HepG2 (cell line): ENCODE measurements around the gene ZNF48. TPM values are rescaled to one million over a fixed set of nuclear protein-coding genes. Genes with fewer than 3 reads are reported as not detected.

Source experiments
- HNF1B ChIP-seq: sonication (generic); formaldehyde crosslinking; IDR thresholded peaks from 2 replicates; pipeline ENCODE4 v1.5.1; 2020; ENCODE audit warnings: mild to moderate bottlenecking, moderate library complexity, missing genetic modification reagents
- KDM4B ChIP-seq: sonication (generic); formaldehyde crosslinking; IDR thresholded peaks from 2 replicates; pipeline ENCODE4 v1.4.0; 2020; ENCODE audit warnings: missing genetic modification reagents
- MAFF ChIP-seq: IDR thresholded peaks from 2 replicates; pipeline ENCODE4 v1.6.1; 2011; ENCODE audit warnings: low read depth, low read length, improper control_type of control experiment
- MIER2 ChIP-seq: IDR thresholded peaks from 2 replicates; pipeline ENCODE4 v1.6.1; 2016; ENCODE audit warnings: missing biosample characterization, missing genetic modification reagents
- POLR2A ChIP-seq, 2 experiments: IDR thresholded peaks; 2 replicates each; pipeline ENCODE4 v1.6.1; 2011; ENCODE audit warnings: low read depth in 2 of 2, low read length in 2 of 2, mild to moderate bottlenecking in 1 of 2, moderate library complexity in 1 of 2; ENCODE audit not compliant: insufficient read depth in 1 of 2
- POLR2G ChIP-seq: fragments of 200-400 bp; formaldehyde crosslinking; IDR thresholded peaks from 2 replicates; pipeline ENCODE4 v1.6.1; 2018; ENCODE audit warnings: mild to moderate bottlenecking, low read depth, low read length, moderate library complexity
- ZNF180 ChIP-seq: sonication (generic); formaldehyde crosslinking; IDR thresholded peaks from 2 replicates; pipeline ENCODE4 v1.4.0; 2020; ENCODE audit warnings: low read depth, missing genetic modification reagents, borderline replicate concordance
- ZNF383 ChIP-seq: sonication (generic); formaldehyde crosslinking; IDR thresholded peaks from 2 replicates; pipeline ENCODE4 v1.4.0; 2020; ENCODE audit warnings: missing genetic modification reagents, mild to moderate bottlenecking, borderline replicate concordance
- ZNF589 ChIP-seq: sonication (generic); formaldehyde crosslinking; conservative IDR thresholded peaks from 2 replicates; pipeline ENCODE4 v1.8.0; 2022; ENCODE audit warnings: mild to moderate bottlenecking, moderate library complexity, missing genetic modification reagents
- ZNF687 ChIP-seq: sonication (generic); formaldehyde crosslinking; IDR thresholded peaks from 2 replicates; pipeline ENCODE4 v1.5.1; 2020; ENCODE audit warnings: mild to moderate bottlenecking, missing genetic modification reagents, moderate library complexity
- polyA plus RNA-seq, 8 experiments: library from polyadenylated mRNA; depleted of rRNA in 3 of 8; stranded (reverse) in 7 of 8; unstranded in 1 of 8; fragments of >200 nt; fragmentation: Illumina TruSeq in 4 of 8; extraction: Trizol in 4 of 8; gene quantifications; 2 replicates each; pipeline versions ENCODE4 v1.2.1 to v1.2.3, GENCODE V29; 2011 to 2016; ENCODE audit warnings: low read depth in 4 of 8, missing spikeins in 1 of 8, mixed read lengths in 1 of 8; ENCODE audit not compliant: insufficient read depth in 1 of 8
- total RNA-seq, 5 experiments: library from RNA; depleted of rRNA; stranded (reverse); fragments of >200 nt; fragmentation: Illumina TruSeq; extraction: Trizol; gene quantifications; 2 replicates each; pipeline ENCODE4 v1.2.3, GENCODE V29; 2016; ENCODE audit warnings: low read depth in 1 of 5
- TF ChIP-seq, protein P1 (sequence below), 2 experiments: IDR thresholded peaks; 2 replicates each; pipeline ENCODE4 v1.6.1; 2011 to 2012; ENCODE audit warnings: low read length in 2 of 2, borderline replicate concordance in 1 of 2, low read depth in 1 of 2, mild to moderate bottlenecking in 1 of 2, moderate library complexity in 1 of 2
- TF ChIP-seq, protein P2 (sequence below): sonication (generic); formaldehyde crosslinking; IDR thresholded peaks from 2 replicates; pipeline ENCODE4 v1.5.0; 2020; ENCODE audit warnings: mild to moderate bottlenecking, missing genetic modification reagents
- TF ChIP-seq, protein P3 (sequence below): sonication (generic); formaldehyde crosslinking; IDR thresholded peaks from 2 replicates; pipeline ENCODE4 v1.5.0; 2020; ENCODE audit warnings: mild to moderate bottlenecking, missing genetic modification reagents

ZNF48 gene
- total and polyA plus RNA-seq, 2 of the 13 experiments (the other 11 are each of a cell fraction or from before 2014, with no cell fraction given) = 9.9 to 12.3 TPM

DNA sequence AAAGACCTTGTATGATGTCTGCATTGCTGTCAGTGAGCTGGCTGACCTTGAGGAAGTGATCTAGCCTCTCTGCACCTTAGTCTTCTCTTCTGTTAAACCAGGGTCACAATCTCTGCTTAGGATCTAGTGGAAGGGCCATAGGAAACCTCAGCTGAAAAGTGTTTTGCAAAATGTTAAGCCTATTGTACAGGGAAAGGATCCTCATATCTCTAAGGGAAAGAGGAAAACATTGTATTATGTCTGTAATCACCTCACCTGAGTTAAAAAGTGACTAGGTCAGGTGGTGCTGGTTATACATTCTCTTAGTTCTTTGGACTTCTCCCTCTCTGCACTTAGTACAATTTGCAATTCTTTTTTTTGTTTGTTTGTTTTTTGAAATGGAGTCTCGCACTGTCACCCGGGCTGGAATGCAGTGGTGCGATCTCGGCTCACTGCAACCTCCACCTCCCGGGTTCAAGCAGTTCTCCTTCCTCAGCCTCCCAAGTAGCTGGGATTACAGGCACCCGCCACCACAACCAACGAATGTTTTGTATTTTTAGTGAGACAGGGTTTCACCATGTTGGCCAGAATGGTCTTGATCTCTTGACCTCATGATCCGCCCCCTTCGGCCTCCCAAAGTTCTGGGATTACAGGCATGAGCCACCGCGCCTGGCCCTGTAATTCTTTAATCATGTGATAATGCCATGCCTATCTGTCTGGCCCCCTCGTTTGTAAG is 52.4 kb downstream of the ZNF48 start (continued):
- TF ChIP-seq HNF1B (CRISPR knock-in tag) = peak; percentile 96
- no peak for TF ChIP-seq ZNF383 (CRISPR knock-in tag)
- TF ChIP-seq, protein P1, sequence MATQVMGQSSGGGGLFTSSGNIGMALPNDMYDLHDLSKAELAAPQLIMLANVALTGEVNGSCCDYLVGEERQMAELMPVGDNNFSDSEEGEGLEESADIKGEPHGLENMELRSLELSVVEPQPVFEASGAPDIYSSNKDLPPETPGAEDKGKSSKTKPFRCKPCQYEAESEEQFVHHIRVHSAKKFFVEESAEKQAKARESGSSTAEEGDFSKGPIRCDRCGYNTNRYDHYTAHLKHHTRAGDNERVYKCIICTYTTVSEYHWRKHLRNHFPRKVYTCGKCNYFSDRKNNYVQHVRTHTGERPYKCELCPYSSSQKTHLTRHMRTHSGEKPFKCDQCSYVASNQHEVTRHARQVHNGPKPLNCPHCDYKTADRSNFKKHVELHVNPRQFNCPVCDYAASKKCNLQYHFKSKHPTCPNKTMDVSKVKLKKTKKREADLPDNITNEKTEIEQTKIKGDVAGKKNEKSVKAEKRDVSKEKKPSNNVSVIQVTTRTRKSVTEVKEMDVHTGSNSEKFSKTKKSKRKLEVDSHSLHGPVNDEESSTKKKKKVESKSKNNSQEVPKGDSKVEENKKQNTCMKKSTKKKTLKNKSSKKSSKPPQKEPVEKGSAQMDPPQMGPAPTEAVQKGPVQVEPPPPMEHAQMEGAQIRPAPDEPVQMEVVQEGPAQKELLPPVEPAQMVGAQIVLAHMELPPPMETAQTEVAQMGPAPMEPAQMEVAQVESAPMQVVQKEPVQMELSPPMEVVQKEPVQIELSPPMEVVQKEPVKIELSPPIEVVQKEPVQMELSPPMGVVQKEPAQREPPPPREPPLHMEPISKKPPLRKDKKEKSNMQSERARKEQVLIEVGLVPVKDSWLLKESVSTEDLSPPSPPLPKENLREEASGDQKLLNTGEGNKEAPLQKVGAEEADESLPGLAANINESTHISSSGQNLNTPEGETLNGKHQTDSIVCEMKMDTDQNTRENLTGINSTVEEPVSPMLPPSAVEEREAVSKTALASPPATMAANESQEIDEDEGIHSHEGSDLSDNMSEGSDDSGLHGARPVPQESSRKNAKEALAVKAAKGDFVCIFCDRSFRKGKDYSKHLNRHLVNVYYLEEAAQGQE (IDR thresholded peaks at IDR 0.05; ENCODE audit: borderline replicate concordance in 1 of 2, low read depth in 1 of 2, low read length in 2 of 2) = 0 out of 4 replicates have a peak, but pooled peaks of 1 of the 2 experiments have one; percentile 17
- no peak for TF ChIP-seq ZNF180 (CRISPR knock-in tag)
- peak; percentile 37 to 64; a peak in 3 of 4 replicates for TF ChIP-seq POLR2A (IDR thresholded peaks at IDR 0.05; ENCODE audit: insufficient read depth in 1 of 2, low read depth in 2 of 2, low read length in 2 of 2)
- TF ChIP-seq ZNF589 (CRISPR knock-in tag) = peak; percentile 56; the same call in 1 of the 2 replicates
- 0 out of 2 replicates have a peak, but pooled peaks have one; percentile 2 for TF ChIP-seq MAFF
- TF ChIP-seq, protein P2, sequence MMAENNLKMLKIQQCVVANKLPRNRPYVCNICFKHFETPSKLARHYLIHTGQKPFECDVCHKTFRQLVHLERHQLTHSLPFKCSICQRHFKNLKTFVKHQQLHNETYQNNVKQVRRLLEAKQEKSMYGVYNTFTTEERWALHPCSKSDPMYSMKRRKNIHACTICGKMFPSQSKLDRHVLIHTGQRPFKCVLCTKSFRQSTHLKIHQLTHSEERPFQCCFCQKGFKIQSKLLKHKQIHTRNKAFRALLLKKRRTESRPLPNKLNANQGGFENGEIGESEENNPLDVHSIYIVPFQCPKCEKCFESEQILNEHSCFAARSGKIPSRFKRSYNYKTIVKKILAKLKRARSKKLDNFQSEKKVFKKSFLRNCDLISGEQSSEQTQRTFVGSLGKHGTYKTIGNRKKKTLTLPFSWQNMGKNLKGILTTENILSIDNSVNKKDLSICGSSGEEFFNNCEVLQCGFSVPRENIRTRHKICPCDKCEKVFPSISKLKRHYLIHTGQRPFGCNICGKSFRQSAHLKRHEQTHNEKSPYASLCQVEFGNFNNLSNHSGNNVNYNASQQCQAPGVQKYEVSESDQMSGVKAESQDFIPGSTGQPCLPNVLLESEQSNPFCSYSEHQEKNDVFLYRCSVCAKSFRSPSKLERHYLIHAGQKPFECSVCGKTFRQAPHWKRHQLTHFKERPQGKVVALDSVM (CRISPR knock-in tag) = peak; percentile 100
- peak; percentile 55 for TF ChIP-seq ZNF687 (CRISPR knock-in tag)
- 0 out of 2 replicates have a peak, but pooled peaks have one; percentile 54 for TF ChIP-seq KDM4B (CRISPR knock-in tag)
- TF ChIP-seq MIER2 (CRISPR knock-in tag) = peak; percentile 46
- peak; percentile 32; the same call in 1 of the 2 replicates for TF ChIP-seq POLR2G
- TF ChIP-seq, protein P3, sequence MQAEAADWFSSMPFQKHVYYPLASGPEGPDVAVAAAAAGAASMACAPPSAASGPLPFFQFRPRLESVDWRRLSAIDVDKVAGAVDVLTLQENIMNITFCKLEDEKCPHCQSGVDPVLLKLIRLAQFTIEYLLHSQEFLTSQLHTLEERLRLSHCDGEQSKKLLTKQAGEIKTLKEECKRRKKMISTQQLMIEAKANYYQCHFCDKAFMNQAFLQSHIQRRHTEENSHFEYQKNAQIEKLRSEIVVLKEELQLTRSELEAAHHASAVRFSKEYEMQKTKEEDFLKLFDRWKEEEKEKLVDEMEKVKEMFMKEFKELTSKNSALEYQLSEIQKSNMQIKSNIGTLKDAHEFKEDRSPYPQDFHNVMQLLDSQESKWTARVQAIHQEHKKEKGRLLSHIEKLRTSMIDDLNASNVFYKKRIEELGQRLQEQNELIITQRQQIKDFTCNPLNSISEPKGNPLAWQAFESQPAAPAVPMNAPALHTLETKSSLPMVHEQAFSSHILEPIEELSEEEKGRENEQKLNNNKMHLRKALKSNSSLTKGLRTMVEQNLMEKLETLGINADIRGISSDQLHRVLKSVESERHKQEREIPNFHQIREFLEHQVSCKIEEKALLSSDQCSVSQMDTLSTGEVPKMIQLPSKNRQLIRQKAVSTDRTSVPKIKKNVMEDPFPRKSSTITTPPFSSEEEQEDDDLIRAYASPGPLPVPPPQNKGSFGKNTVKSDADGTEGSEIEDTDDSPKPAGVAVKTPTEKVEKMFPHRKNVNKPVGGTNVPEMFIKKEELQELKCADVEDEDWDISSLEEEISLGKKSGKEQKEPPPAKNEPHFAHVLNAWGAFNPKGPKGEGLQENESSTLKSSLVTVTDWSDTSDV (CRISPR knock-in tag) = 0 out of 2 replicates have a peak, but pooled peaks have one; percentile 55
